ENCODE data around the gene PSMD10.

PSMD10 gene

GRCh38 chrX:108053218-108053617, 38.1 kb downstream of the PSMD10 start:
- ATAC-seq (ENCODE audit: low read depth) (no peak), DNase-seq (ENCODE audit: low spot score) (no peak)
- H3K27me3 ChIP-seq (ENCODE audit: insufficient read depth, poor library complexity, severe bottlenecking) = no peaks in the 10 kb centered on the region
- no peaks in the 10 kb centered on the region for H3K36me3 ChIP-seq (ENCODE audit: low read depth)
- H3K4me3 ChIP-seq (ENCODE audit: severe bottlenecking) = no peak overlapping the region
- H3K4me1 ChIP-seq (ENCODE audit: insufficient read depth, poor library complexity, severe bottlenecking) = no peaks in the 10 kb centered on the region
- TF ChIP-seq CTCF (IDR thresholded peaks at IDR 0.05; ENCODE audit: poor library complexity, severe bottlenecking) = no peak
- H3K9me3 ChIP-seq (ENCODE audit: severe bottlenecking) = no peaks in the 10 kb centered on the region
- H3K27ac ChIP-seq (ENCODE audit: poor library complexity, severe bottlenecking) = no peak overlapping the region

- Histone ChIP-seq H3K27ac (ENCODE audit: poor library complexity, severe bottlenecking) (no peak overlapping the region), H3K36me3 (ENCODE audit: low read depth) (no peaks in the 10 kb centered on the region), H3K27me3 (ENCODE audit: insufficient read depth, poor library complexity, severe bottlenecking) (no peaks in the 10 kb centered on the region), H3K4me3 (ENCODE audit: severe bottlenecking) (no peak overlapping the region), H3K9me3 (ENCODE audit: severe bottlenecking) (no peaks in the 10 kb centered on the region), H3K4me1 (ENCODE audit: insufficient read depth, poor library complexity, severe bottlenecking) (no peaks in the 10 kb centered on the region)
- no peak for TF ChIP-seq CTCF (IDR thresholded peaks at IDR 0.05; ENCODE audit: poor library complexity, severe bottlenecking)
- DNase-seq (ENCODE audit: low spot score) (no peak), ATAC-seq (ENCODE audit: low read depth) (no peak)
These were observed 41.7 kb downstream of the PSMD10 start for GRCh38 chrX:108049649-108050048.

GRCh38 chrX:108044554-108045256, 46.6 kb downstream of the PSMD10 start, which contains the start of gene VSIG1:
Gene VSIG1, plus strand, starts transcription at chrX:108045065. Its CDS starts 66 bp downstream, at chrX:108045131.
- DNase-seq (ENCODE audit: low spot score) (no peak), ATAC-seq (ENCODE audit: low read depth) (no peak)
- Histone ChIP-seq H3K4me1 (ENCODE audit: insufficient read depth, poor library complexity, severe bottlenecking) (no peaks in the 10 kb centered on the region), H3K27ac (ENCODE audit: poor library complexity, severe bottlenecking) (no peak within 1 kb of the TSS), H3K27me3 (ENCODE audit: insufficient read depth, poor library complexity, severe bottlenecking) (no peaks in the 10 kb centered on the region), H3K36me3 (ENCODE audit: low read depth) (no peaks in the 10 kb centered on the region), H3K9me3 (ENCODE audit: severe bottlenecking) (no peaks in the 10 kb centered on the region), H3K4me3 (ENCODE audit: severe bottlenecking) (no peak within 1 kb of the TSS)
- TF ChIP-seq CTCF (IDR thresholded peaks at IDR 0.05; ENCODE audit: poor library complexity, severe bottlenecking) = no peak

- DNase-seq (ENCODE audit: low spot score) (no peak), ATAC-seq (ENCODE audit: low read depth) (peak; percentile 100)
- Histone ChIP-seq H3K4me1 (ENCODE audit: insufficient read depth, poor library complexity, severe bottlenecking) (peaks cover 13% of the 10 kb centered on the region), H3K36me3 (ENCODE audit: low read depth) (no peaks in the 10 kb centered on the region), H3K27me3 (ENCODE audit: insufficient read depth, poor library complexity, severe bottlenecking) (no peaks in the 10 kb centered on the region), H3K4me3 (ENCODE audit: severe bottlenecking) (no peak overlapping the region), H3K27ac (ENCODE audit: poor library complexity, severe bottlenecking) (peak overlapping the region; percentile 55), H3K9me3 (ENCODE audit: severe bottlenecking) (no peaks in the 10 kb centered on the region)
- no peak for TF ChIP-seq CTCF (IDR thresholded peaks at IDR 0.05; ENCODE audit: poor library complexity, severe bottlenecking)
These were observed 54.9 kb downstream of the PSMD10 start for GRCh38 chrX:108036298-108036973.

- H3K27me3 ChIP-seq (ENCODE audit: insufficient read depth, poor library complexity, severe bottlenecking) = no peaks in the 10 kb centered on the region
- H3K4me3 ChIP-seq (ENCODE audit: severe bottlenecking) = no peak overlapping the region
- H3K36me3 ChIP-seq (ENCODE audit: low read depth) = no peaks in the 10 kb centered on the region
- no peak for TF ChIP-seq CTCF (IDR thresholded peaks at IDR 0.05; ENCODE audit: poor library complexity, severe bottlenecking)
- H3K4me1 ChIP-seq (ENCODE audit: insufficient read depth, poor library complexity, severe bottlenecking) = peaks cover 13% of the 10 kb centered on the region
- H3K9me3 ChIP-seq (ENCODE audit: severe bottlenecking) = no peaks in the 10 kb centered on the region
- ATAC-seq (ENCODE audit: low read depth) (no peak), DNase-seq (ENCODE audit: low spot score) (no peak)
- H3K27ac ChIP-seq (ENCODE audit: poor library complexity, severe bottlenecking) = no peak overlapping the region
These were observed 56.6 kb downstream of the PSMD10 start for GRCh38 chrX:108034725-108035124.
